Gastroesophageal sphincter (tissue), 3 donors: ENCODE results near the gene FOXQ1.

Source experiments
- POLR2A ChIP-seq, 2 donors: fragments of 450-650 bp; IDR thresholded peaks; one replicate each; pipeline ENCODE4 v1.6.1; 2017; ENCODE audit warnings: antibody characterized with exemption in 2 of 2, mild to moderate bottlenecking in 2 of 2, moderate library complexity in 1 of 2
- POLR2AphosphoS5 ChIP-seq: sonication (generic); formaldehyde crosslinking; IDR thresholded peaks from one replicate; pipeline ENCODE4 v1.6.1; 2017; ENCODE audit warnings: antibody characterized with exemption
- TF ChIP-seq, protein P1 (sequence below), 4 experiments: fragments of 200-600 bp in 2 of 4; fragments of 450-650 bp in 2 of 4; sonication (generic) in 1 of 4; IDR thresholded peaks; one replicate each; pipeline ENCODE4 v1.5.1; 2017 to 2019; ENCODE audit warnings: antibody characterized with exemption in 4 of 4, mild to moderate bottlenecking in 2 of 4, moderate library complexity in 2 of 4

DNA sequence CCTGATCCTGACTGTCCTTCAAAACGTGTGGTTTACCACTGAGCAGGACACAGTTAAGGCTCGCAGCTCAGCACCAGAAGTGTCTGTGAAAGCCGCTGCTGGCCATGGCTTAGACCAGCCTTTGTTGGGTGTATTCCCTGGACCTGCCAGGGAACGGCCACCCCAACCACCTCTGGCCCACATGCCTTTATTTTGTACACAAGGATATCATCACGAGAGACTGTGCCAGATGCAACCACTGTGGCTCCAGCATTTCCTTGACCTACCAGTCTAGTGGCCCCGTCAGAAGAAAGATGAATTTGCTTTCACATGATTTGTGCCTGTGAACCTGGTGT lies 49.2 kb upstream of the FOXQ1 start:
- TF ChIP-seq, protein P1, sequence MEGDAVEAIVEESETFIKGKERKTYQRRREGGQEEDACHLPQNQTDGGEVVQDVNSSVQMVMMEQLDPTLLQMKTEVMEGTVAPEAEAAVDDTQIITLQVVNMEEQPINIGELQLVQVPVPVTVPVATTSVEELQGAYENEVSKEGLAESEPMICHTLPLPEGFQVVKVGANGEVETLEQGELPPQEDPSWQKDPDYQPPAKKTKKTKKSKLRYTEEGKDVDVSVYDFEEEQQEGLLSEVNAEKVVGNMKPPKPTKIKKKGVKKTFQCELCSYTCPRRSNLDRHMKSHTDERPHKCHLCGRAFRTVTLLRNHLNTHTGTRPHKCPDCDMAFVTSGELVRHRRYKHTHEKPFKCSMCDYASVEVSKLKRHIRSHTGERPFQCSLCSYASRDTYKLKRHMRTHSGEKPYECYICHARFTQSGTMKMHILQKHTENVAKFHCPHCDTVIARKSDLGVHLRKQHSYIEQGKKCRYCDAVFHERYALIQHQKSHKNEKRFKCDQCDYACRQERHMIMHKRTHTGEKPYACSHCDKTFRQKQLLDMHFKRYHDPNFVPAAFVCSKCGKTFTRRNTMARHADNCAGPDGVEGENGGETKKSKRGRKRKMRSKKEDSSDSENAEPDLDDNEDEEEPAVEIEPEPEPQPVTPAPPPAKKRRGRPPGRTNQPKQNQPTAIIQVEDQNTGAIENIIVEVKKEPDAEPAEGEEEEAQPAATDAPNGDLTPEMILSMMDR (IDR thresholded peaks at IDR 0.05): no peak
- no peak for TF ChIP-seq POLR2A (IDR thresholded peaks at IDR 0.05)
- TF ChIP-seq POLR2AphosphoS5: no peak
